Small intestine (tissue), 7 donors: ENCODE measurements around the gene FSIP1. TPM values are rescaled to one million over a fixed set of nuclear protein-coding genes. Genes with fewer than 3 reads are reported as not detected.
A peak's percentile ranks its signal among the peaks of the same experiment; 100 is the strongest.

Source experiments
- DNase-seq, 2 donors: peaks; one replicate each; pipeline versions ENCODE4 v3.0.0 to v3.0.0-alpha.2; 2013
- FAIRE-seq: peaks from 2 replicates; lab custom pipeline; 2012; peaks lifted over from hg19 to GRCh38; lab: Jason Lieb, UNC
- H3K27ac ChIP-seq, 3 donors: one replicate each; pipeline ENCODE4 v1.5.1; 2013; ENCODE audit warnings: low read length in 2 of 3, mild to moderate bottlenecking in 2 of 3, control low read depth in 1 of 3, inconsistent platforms in 1 of 3, low read depth in 1 of 3, moderate library complexity in 1 of 3
- H3K27me3 ChIP-seq, 3 donors: one replicate each; pipeline ENCODE4 v1.6.1; 2013; ENCODE audit warnings: low read length in 3 of 3, inconsistent platforms in 1 of 3; ENCODE audit not compliant: control insufficient read depth in 3 of 3, insufficient read depth in 3 of 3
- H3K36me3 ChIP-seq, 3 donors: one replicate each; pipeline ENCODE4 v1.6.1; 2013; ENCODE audit warnings: low read length in 3 of 3, inconsistent platforms in 1 of 3, low read depth in 1 of 3, mild to moderate bottlenecking in 1 of 3, moderate library complexity in 1 of 3; ENCODE audit not compliant: control insufficient read depth in 3 of 3, insufficient read depth in 2 of 3
- H3K4me1 ChIP-seq, 3 donors: one replicate each; pipeline ENCODE4 v1.6.1; 2013; ENCODE audit warnings: low read length in 2 of 3, inconsistent platforms in 1 of 3, low read depth in 1 of 3, mild to moderate bottlenecking in 1 of 3, moderate library complexity in 1 of 3; ENCODE audit not compliant: control insufficient read depth in 3 of 3, insufficient read depth in 2 of 3
- H3K4me3 ChIP-seq, 3 donors: one replicate each; pipeline ENCODE4 v1.5.1; 2013; ENCODE audit warnings: low read length in 3 of 3, control low read depth in 1 of 3, inconsistent platforms in 1 of 3, low read depth in 1 of 3, mild to moderate bottlenecking in 1 of 3, moderate library complexity in 1 of 3
- H3K9me3 ChIP-seq, 2 donors: one replicate each; pipeline ENCODE4 v1.6.1; 2013; ENCODE audit warnings: low read depth in 1 of 2, low read length in 1 of 2; ENCODE audit not compliant: control insufficient read depth in 2 of 2, insufficient read depth in 1 of 2
- WGBS, 3 donors: extraction: QIAGEN DNeasy Blood & Tissue Kit; methylation state at CpG; one replicate each; pipeline ENCODE4 v1.1.7; 2013; 5-methylcytosine and 5-hydroxymethylcytosine counted together
- polyA plus RNA-seq, 4 donors: library from polyadenylated mRNA; stranded (reverse) in 3 of 4; unstranded in 1 of 4; fragments of 200-250 nt in 3 of 4; fragments of 120-200 nt in 1 of 4; gene quantifications; one replicate each; pipeline versions ENCODE4 v1.2.1 to v1.2.3, GENCODE V29; 2013
- donor health status: healthy with polysubstance abuse.
- donor health status: control.
- donor health status: control.
- donor health status: Bipolar disorder and iron deficiency.
- donor health status: healthy.

FSIP1 gene
- polyA plus RNA-seq, 4 donors = 0.12 to 0.72 TPM; not detected in 2

DNA sequence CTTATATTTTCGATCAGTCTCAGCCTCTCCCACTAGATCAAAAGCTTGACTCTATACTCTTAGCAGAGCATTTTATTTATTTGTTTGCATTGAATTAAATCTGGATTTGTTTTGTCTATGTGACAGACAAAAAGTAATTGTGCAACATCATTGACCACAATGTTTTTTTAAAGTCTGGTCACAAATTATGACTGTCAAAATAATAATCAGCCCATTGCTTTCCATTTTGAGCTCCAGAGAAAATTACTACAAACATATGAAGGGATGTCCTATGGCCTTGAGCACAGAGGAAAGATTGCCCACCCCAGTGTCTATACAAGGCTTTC, 82.3 kb downstream of the FSIP1 start:
- no peak for FAIRE-seq
- 89 to 95% (median 90%) methylated on average over 1 of the region's 1 CpG for WGBS, 3 donors

DNA sequence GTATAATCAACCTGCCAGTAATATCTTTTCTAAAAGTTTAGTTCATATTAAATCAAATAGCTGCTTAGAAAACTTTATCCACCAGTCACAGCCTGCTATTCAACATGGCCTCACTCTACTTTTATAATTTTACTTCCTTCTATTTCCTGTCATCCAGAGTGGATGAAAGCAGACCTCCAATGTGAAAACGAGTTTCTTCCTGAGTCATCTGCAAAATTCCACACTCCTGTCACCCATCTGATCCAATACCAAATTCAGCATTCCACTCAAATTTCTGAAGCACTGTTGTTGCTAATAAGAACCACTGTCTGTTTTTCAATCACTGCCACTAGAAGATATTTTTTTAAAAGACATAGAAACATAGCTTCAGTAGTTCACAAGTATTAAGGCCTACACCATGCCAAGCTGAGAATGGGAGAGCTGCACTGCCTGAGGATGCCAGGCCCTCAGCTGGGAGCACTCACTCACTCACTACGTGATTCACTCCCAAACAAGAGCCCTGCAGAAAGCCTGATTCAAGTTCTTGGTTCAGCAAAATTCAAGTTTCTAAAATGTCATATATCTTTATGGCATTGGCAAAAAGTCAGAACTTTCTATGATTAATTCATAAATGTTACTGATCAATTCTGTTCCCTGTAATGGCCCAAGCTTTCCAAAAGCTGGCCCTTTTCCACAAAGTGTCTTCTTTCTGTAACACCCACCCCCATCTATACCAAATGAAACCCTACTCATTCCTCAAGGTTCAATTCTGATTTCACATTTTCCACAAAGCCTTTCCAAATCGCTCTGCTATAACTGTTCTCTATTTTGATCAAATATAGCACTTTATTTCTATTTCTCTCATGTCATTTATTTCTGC, 82.9 kb downstream of the FSIP1 start:
- WGBS, 3 donors = 68 to 83% (median 74%) methylated on average over 3 of the region's 3 CpGs
- no peaks in the 10 kb centered on the region for H3K36me3 ChIP-seq
- H3K27me3 ChIP-seq = no peaks in the 10 kb centered on the region
- H3K4me3 ChIP-seq = no peak overlapping the region
- H3K4me1 ChIP-seq = no peaks in the 10 kb centered on the region
- no peaks in the 10 kb centered on the region for H3K9me3 ChIP-seq
- FAIRE-seq (no peak), DNase-seq (no peak)
- H3K27ac ChIP-seq = no peak overlapping the region

More for the DNA sequence above, 82.3 kb downstream of the FSIP1 start:
- Histone ChIP-seq H3K27ac (no peak overlapping the region), H3K4me3 (no peak overlapping the region), H3K4me1 (no peaks in the 10 kb centered on the region), H3K36me3 (no peaks in the 10 kb centered on the region), H3K9me3 (no peaks in the 10 kb centered on the region), H3K27me3 (no peaks in the 10 kb centered on the region)
- no peak for DNase-seq

GRCh38 chr15:39698444-39699390, 83.9 kb downstream of the FSIP1 start:
- no peaks in the 10 kb centered on the region for H3K27me3 ChIP-seq
- 78 to 84% (median 81%) methylated on average over 11 of the region's 11 CpGs for WGBS, 3 donors
- FAIRE-seq (no peak), DNase-seq (peak in 1 of 2 donors; percentile 65)
- no peaks in the 10 kb centered on the region for H3K4me1 ChIP-seq
- H3K36me3 ChIP-seq = no peaks in the 10 kb centered on the region
- H3K4me3 ChIP-seq = no peak overlapping the region
- no peaks in the 10 kb centered on the region for H3K9me3 ChIP-seq
- no peak overlapping the region for H3K27ac ChIP-seq

- DNase-seq (no peak), FAIRE-seq (no peak)
- no peak overlapping the region for H3K4me3 ChIP-seq
- peaks cover 0 to 6% (median 0%) of the 10 kb centered on the region in 3 donors for H3K4me1 ChIP-seq
- H3K27me3 ChIP-seq = no peaks in the 10 kb centered on the region
- WGBS, 3 donors = 92 to 97% (median 95%) methylated on average over 5 of the region's 5 CpGs
- H3K36me3 ChIP-seq = no peaks in the 10 kb centered on the region
- no peaks in the 10 kb centered on the region for H3K9me3 ChIP-seq
- H3K27ac ChIP-seq = no peak overlapping the region
These were observed 85.1 kb downstream of the FSIP1 start for GRCh38 chr15:39697509-39697908.

- H3K27ac ChIP-seq = no peak overlapping the region
- DNase-seq = no peak
- FAIRE-seq = no peak
- H3K4me3 ChIP-seq = no peak overlapping the region
- 67 to 74% (median 69%) methylated on average over 2 of the region's 2 CpGs for WGBS, 3 donors
- peaks cover 0 to 6% (median 0%) of the 10 kb centered on the region in 3 donors for H3K4me1 ChIP-seq
- H3K27me3 ChIP-seq = no peaks in the 10 kb centered on the region
- no peaks in the 10 kb centered on the region for H3K36me3 ChIP-seq
- no peaks in the 10 kb centered on the region for H3K9me3 ChIP-seq
These were observed 86.8 kb downstream of the FSIP1 start for GRCh38 chr15:39695793-39696192.

- DNase-seq (peak; percentile 42 to 82), FAIRE-seq (no peak)
- no peak overlapping the region for H3K27ac ChIP-seq
- H3K4me1 ChIP-seq = peaks cover 0 to 6% (median 0%) of the 10 kb centered on the region in 3 donors
- 15 to 44% (median 37%) methylated on average over 11 of the region's 11 CpGs for WGBS, 3 donors
- H3K36me3 ChIP-seq = no peaks in the 10 kb centered on the region
- H3K9me3 ChIP-seq = no peaks in the 10 kb centered on the region
- no peaks in the 10 kb centered on the region for H3K27me3 ChIP-seq
- no peak overlapping the region for H3K4me3 ChIP-seq
These were observed 90.0 kb downstream of the FSIP1 start for GRCh38 chr15:39692356-39693327.

GRCh38 chr15:39690881-39691634, 91.6 kb downstream of the FSIP1 start:
- DNase-seq = no peak

More at GRCh38 chr15:39690881-39691634, 91.6 kb downstream of the FSIP1 start:
- 77 to 89% (median 86%) methylated on average over 6 of the region's 6 CpGs for WGBS, 3 donors
- H3K4me1 ChIP-seq = peaks cover 0 to 6% (median 0%) of the 10 kb centered on the region in 3 donors
- FAIRE-seq = no peak
- no peak overlapping the region for H3K27ac ChIP-seq
- H3K27me3 ChIP-seq = no peaks in the 10 kb centered on the region
- no peaks in the 10 kb centered on the region for H3K9me3 ChIP-seq
- H3K36me3 ChIP-seq = no peaks in the 10 kb centered on the region
- H3K4me3 ChIP-seq = no peak overlapping the region
